ENCODE data around the gene PRELID3B.
"Not testable (repeated sequence)": the region's sequence is repeated elsewhere in the genome, so short reads cannot be mapped to it uniquely, and the experiment has no call there.

Gene PRELID3B

DNA sequence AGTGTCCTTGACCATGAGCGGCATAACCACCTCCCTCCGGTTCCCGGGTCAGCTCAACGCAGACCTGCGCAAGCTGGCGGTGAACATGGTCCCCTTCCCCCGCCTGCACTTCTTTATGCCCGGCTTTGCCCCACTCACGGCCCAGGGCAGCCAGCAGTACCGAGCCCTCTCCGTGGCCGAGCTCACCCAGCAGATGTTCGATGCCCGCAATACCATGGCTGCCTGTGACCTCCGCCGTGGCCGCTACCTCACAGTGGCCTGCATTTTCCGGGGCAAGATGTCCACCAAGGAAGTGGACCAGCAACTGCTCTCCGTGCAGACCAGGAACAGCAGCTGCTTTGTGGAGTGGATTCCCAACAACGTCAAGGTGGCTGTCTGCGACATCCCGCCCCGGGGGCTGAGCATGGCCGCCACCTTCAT, 18.5 kb downstream of the PRELID3B start:
- DNase-seq, result no peak

DNA sequence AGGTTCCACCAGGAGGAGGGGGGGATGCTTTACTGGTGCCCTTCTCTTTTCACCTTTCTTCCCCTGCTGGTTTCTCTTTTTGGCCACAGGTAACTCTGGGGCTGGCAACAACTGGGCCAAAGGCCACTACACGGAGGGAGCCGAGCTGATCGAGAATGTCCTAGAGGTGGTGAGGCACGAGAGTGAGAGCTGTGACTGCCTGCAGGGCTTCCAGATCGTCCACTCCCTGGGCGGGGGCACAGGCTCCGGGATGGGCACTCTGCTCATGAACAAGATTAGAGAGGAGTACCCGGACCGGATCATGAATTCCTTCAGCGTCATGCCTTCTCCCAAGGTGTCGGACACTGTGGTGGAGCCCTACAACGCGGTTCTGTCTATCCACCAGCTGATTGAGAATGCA, 19.0 kb downstream of the PRELID3B start:
- DNase-seq, result no peak

DNA sequence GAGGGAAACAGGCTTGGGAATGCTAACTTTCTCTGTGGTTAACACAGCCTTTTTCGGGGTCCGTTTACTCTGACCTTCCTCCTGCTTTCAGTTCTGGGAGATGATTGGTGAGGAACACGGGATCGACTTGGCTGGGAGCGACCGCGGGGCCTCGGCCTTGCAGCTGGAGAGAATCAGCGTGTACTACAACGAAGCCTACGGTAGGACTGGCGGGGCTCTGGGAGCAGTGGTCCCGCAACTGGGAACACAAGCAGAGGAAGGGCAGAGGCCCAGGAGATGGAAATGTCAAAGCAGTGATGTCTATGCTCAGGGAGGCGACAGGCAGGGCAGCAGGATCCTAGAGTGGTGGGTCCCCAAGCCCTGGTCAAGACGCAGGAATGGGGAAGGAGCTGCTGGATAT, 19.8 kb downstream of the PRELID3B start:
- no peak for DNase-seq

DNA sequence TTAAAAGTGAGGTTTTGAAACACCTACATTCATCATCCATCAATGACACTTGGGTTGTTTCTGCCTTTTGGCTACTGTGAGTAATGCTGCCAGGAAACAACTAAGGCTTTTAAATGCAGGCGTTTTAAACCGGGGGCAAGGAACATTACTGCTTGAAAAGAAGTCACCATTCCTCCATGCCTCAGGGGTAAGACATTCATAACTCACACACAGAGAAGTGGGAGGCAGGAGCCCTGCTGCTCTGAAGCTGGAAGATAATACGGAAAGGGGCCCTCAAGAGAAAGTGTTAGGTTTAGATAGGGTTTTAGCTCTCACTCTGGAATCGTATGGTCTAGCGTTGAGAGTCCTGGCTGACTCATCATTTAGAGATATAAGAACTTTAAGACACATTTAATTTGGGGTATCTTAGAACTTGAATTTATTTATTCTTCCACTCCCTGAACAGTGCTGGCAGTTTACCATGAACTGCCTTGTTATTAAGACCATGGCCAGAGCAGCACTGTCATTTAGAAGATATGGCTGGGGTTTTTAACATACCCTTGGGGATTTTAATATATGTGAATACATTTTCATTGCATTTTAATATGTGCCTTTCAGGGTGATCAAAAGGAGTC, 21.5 kb downstream of the PRELID3B start:
- no peak for DNase-seq

DNA sequence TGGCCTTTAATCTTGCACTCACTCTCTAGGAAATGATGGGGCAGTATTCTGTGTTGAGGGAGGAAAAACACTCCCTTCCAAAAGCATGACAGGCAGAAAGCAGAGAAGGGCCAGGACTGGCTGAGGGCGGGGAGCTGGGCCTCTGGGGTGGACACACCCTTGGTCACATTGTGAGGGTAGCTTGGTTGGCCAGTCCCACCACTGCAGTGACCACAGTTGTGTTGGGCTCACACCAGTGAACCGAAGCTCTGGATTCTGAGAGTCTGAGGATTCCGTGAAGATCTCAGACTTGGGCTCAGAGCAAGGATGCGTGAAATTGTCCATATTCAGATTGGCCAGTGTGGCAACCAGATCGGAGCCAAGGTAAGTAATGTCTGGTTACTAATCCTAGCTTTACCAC, 23.4 kb downstream of the PRELID3B start, which contains the start of gene TUBB1:
Gene TUBB1 (plus strand): TSS at position 213 of the 400 bp plus-strand sequence. CDS start 94 bp downstream, at position 307.
- DNase-seq, result no peak

DNA sequence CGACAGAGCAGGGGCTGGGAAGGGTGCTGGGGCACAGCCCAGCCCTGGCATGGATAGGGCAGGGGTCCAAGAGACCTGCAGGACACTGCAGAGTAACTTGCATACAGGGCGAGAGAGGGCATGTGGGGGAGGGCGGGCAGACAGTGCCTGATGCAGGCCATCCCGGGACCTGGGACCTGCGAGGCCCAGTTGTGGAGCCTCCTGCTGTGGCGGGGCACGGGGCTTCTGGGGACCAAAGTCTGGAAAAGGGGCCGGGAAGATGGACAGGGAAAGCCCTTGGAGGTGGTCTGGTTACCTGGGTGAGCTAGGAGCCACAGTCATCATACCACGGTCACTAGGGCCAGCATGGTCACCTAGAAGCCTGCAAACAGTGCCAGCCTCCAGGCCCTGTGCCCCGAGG, 23.8 kb downstream of the PRELID3B start:
- DNase-seq, result no peak

DNA sequence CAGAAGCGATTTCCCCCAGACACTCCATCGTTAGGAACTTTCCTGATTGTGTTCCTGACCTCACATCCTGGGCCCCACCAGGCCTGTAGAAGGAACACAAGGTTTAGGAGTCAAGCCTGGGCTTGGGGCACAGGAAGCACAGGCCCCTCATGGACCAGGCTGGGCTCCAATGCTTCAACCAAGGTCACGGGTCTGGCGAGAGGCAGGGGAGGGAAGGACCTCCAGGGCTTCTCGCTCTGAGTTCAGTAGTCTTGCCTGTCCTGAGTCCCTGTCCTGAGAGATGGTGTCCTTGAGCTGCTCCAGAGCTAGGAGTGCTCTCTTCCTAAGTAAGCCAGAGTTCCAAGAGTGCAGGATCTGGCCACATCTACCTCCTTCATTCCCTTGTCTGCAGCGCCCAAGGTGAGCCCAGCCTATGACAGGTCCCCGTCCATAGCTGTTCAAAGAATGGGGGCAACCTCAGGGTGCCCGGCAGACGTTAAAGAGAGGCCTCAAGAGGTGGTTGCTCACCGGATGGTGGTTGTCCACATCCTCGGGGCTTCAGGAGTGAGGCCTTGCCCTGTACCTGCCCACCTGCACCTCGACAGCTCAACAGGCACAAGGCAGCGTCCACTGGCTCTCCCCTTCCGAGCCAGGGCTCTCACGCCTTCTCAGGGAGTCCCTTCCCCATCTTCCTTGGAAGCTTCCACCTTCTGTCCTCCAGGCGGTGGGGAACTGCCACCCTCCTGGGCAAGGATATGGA, 24.9 kb downstream of the PRELID3B start:
- DNase-seq, result no peak

DNA sequence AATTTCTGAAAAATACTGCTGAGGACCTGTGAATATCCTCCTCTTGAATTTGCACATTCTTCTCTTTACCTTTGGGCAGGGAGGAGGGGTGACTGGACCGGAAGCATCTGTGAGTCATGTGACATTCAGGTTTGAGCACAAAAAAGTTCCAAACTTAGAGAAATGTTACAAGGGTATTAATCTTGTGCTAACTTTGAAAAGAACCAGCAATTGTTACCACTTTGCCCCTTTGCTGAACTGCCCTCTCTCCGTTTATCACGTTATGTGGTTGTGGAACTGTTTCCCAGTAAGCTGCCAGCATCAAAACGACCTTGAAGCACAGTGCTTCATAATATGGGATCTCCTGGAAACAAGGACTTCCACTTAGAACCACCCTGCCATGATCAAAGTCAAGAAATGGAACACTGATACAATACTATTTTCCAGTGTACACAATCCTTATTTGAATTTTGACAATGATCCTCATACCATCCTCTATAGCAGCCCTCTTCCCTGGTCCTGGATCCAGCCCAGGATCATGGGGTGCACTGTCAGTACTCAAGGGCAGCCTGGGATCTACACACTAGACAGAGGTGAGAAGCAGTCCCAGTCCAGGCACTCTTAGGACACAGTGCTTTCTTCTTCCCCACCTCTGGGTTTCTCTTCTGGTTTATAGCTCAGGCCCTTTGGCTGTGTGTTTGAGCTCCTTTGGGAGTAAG, 25.6 kb downstream of the PRELID3B start:
- DNase-seq, result no peak

DNA sequence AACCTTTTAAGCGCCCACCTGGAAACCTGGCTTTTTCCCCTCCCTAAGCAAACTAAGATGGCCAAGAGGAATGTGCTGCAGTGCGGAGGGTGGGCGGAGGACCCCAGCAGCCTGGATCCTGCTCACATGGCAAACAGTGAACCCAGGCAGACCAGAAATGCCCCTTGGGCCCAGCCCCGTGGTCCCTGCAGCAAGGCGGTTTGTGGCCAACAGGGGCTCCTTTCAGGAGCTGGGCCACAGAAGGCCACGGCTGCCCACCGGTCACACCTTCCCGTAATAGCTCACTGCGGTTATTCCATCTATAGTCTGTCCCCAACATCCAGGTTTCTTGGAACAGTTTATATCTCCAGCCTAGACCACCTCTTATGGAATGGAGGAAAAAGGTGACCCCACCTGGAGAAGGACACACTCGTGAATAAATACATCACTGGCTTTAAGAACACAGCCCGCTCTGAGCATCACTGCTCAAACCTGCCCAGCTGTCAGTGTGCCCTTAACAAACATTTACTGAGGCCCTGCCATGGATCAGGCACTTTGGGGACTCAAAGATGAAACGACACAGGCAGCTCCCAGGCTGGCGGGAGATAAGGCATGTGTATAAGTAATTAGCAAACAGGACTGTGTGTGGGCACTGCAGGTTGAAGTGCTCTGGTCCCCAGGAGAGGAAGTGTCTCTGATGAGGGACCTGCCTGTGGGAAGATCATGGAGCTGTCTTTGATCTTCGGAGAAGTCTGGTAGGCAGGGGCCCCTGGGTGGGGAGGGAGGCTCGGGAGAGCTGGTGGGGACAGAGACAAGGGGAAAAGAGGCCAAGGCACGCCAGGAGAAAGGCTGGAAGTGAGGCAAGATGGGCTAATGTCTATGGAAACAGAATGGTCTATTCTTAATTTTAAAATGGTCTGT, 26.5 kb downstream of the PRELID3B start:
- no peak for DNase-seq

DNA sequence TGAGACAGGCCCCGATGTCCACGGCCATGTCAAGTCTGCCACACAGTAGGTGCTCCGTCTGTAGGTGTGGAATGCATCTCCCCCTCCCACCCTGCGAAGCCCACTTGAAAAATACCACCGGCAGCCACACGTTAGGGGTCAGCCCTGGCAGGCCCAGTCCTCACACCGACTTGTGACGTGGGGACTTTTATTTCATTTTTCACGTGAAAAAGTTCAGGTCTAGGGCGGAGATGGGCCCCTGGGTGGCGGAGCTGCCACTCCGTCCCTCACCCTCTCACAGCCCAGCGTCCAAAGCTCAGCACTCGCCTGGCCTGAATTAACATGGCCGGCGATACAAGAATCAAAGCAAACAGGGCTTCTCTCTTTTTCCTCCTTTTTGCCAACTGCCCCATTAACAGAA, 27.2 kb downstream of the PRELID3B start:
- no peak for DNase-seq

DNA sequence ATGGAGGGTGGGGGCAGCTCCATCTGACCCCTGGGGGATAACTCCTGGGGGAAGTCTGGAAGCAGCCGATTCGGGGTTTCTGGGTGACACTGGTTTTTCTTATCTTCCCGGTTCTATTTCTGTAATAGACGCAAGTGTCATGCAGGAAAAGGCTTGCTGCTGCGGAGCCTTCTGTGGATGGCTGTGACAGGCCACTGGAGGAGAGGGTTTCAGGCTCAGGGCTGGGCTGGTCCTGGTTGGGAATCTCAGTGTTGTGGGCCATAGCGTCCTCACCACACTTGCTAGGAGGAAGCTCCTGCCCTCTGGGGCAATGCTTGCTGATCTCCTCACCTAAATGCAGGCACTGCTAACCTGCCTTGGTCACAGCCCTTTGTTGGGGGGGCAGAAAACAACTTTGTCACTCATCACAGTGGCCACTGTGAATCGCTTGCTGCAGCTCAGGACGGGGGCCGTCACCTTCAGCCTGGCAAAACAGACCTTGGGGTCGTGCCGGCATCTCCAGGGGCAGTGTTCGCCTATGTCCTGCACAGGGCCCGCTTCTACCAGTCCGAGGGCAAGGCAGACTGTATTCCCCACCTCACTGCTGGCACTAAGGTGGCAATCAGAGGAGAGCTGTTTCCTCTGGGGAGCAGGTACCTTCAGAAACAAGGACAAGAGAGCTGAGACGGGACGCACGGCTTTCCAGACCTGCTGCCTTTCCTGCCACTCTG, 27.8 kb downstream of the PRELID3B start:
- DNase-seq, result no peak

DNA sequence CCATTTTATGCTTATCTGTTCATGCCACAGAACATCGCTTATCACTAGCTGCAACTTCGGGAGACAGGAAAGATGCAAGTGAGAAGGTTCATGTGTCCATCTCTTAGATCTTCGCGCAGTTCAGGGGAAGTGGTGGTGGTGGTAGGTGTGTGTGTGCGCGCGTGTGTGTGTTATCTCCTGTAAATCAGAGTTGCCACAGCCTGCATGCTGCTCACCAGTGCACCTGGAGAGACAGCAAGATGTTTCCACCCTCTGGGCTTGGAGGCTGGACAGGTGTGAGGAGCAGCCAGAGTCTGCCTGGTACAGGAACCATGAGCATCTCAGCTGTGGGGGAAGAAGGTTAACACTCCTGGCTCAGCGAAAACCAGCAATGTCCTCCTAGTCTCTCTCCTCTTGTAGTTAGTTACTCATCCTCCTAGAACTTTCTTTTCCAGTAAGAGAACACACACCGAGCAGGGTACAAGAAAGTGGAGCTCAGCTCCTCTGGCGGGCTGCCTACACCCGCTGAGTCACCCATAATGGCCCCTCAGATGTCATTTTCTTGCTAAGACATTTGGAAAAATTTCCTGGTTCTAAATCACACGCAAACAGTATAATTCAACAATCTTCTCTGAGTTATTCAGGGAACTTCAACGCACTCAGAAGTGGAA, 28.5 kb downstream of the PRELID3B start:
- no peak for DNase-seq

DNA sequence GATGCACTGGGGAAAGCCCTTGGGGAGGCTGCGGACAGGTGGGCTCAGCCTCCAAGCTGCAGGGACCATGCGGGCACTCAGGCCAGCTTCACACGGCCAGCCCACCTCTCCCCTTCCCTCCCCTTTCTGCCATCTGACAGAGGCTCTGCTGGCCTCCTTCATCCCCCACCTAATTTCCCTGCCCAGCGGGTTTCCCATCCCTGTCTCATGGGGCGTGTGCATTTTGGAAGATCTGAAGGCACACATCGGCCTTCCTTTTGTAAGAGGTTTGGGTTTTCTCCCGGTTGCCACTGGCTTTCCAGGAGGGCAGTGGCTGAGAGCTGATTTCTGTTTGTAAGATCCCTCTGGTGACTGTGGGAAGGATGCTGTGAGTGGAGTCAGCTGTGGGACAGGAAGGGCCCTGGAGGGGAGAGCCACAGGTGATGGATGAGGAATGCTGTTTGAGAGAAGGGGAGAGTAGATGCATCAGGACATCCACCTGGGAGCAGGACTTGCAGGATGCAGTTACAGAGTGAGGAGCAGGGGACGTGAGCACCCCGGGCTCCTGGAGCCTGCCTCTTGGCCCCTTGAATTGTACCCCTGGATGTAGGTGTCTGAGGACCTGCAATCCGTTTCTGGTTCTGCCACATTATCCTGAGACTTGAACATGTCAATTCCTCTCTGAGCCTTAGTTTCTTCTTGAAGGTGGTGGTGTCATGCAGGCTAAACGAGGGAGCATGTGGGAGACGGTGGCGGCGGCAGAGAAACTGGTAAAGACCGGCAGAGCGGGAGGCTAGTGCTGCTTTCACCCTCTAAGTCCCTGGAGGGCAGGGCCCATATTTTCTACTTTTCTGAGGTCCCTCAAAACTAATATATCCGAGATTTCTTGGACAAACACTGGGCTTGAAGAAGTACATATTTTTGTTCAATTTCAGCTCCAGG, 29.3 kb downstream of the PRELID3B start:
- no peak for DNase-seq

DNA sequence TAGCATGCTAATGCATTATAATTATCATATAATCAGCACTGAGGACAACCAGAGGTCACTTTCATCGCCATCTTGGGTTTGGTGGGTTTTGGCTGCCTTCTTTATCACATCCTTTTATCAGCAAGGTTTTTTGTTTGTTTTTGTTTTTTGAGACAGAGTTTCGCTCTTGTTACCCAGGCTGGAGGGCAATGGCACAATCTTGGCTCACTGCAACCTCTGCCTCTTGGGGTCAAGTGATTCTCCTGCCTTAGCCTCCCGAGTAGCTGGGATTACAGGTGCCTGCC, 30.8 kb downstream of the PRELID3B start:
- not testable (repeated sequence) for DNase-seq

DNA sequence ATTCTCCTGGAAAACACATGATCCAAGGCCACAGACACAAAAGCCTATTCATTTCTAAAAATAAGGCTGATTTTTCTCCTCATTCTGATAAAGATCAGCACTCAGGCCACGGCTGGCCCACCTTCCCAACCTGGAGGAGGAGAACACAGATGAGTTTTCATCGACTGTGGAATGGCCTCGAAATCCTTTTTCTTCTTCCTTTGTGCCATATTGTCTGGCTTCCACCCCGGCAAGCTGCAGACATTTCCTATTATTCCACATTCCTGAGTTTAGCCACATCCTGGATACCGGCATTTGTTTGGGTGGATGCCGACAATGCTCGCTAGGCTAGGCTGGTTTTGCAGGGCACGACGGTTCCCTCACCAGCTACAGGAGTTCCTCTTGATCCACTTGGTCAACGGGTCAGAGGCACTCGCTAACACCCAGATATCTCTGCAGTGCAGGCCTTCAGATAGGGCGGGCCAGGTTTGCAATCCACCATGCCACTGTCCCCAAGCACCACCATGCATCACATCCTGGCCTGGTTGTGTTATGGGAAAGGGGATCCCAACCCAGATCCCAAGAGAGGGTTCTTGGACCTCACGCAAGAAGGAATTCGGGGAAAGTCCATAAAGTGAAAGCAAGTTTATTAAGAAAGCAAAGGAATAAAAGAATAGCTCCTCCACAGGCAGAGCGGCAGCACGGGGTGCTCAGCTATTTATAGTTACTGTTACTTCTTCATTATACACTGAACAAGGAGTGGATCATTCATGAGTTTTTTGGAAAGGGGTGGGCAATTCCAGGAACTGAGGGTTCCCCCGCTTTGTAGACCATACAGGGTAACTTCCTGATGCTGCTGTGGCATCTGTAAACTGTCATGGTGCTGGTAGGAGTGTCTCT, 31.4 kb downstream of the PRELID3B start:
- no peak for DNase-seq

DNA sequence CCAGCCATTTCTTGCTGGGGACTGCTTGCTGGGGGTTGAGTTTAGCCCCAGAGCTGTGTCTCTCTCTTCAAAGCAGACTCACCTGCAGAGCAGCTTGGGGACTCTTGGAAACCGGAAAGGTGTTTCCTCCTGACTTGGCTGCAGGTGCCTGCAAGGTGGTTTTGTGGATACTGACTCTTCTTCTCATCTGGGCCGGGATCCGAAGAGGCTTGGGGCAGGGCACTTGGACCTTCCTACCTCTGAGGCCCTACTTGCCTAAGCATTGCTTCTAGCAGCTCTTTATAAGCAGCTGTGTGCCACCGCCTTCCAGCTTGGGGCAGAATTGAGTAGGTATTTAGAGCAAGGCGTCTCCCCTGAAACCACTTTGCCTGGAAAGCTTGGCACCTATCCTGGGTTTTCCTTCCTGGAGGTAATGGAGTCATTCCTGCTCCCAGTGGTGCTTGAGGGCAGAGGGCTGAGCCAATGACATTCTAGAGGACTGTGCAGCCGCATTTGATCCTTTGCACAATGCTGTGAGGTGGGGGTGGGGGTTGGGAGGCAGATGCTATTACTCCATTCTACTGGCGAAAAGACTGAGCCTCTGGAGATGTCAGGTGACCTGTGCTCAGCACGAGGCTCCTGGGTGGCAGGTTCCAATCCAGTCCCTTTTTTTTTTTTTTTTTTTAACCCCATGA, 32.1 kb downstream of the PRELID3B start:
- no peak for DNase-seq

DNA sequence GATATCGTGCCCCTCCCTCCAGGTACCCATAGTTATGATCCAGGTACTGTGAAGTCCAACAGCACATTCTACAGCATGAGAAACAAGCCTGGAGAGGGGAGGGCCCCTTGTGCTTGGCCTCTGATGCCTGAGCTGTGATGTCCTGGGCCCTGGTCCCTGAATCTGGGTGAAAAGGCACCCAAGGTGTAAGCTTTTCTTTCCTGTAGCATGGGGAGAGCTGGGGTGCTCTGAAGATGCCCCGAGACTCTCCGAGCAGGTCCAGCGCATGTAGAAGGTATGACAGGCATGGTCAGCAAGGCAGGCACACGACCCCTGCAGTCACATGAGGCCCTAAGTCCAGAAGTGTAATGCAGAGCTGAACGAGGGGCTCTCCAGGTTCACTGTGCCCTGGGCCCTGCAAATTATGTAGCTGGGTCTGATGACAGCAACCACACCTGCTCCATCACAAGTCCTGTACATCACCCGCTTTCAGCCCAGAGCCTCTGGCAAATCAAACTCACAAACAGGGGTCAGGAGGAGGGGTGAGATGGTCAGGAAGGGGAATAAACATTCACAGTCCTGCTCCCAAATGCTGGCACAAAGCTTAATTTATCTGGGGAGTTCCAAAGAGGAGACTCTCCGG, 33.8 kb downstream of the PRELID3B start:
- no peak for DNase-seq

DNA sequence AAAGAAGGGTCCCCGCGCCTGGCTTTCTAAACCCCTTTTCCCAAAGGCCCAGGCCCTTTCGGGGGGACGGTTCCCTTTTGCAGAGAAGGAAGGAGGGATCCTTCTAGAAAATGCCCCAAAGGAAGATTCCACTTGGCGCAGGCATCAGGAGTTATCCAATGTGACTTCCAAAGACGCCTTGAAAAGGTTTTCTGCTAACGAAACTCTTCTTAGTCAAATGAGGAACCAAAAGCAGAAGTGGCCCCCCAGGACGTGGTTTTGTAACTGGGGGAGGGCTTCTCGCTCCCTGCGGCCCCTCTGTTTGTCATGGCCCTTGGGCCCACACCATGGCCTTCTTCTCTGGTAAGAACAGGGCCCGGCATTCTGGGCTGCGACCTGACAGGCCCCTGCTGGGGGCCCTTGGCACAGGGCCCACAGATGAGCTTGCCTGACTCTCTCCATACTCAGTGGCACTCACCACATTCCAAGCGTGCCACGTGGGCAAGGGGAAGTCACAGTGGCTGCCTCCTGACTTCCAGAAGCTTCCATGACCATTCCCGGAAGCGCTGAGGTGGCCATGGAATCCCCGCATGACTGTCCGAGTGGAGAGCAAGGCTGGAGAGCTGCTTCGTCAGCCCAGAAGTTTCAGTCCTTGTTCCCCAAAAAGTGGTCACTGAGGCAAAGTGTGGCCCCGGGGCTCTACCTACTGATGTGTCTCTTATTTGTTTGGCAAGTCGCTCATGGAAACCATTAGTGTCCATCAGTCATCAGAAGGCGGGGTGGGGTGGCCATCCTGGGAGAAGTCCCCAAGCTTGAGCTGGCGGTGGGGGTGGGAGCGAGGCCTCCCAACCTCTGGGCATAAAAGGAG, 34.7 kb downstream of the PRELID3B start:
- DNase-seq, result peak; percentile 32

Measured in KG1 (cell line).